Measurements from ENCODE around the gene NPEPPS.

The NPEPPS gene

DNA sequence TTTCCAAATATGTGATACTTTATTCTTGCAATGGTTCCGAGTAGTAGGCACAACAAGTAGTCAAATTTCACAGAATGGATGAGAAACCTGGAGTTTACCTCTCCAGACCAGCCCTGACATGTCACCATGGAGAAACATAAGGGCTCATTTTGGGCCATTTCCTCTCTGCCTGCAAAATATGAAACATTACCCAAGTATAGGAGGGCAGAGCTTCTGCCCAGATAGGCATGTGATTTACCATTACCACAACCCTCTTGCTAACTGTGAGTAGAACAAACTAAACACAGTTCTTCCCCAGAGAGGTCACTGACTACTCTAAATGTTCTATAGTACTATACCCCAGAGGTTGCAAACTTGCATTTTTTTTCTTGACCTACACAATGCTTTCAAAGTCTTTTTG is 103.1 kb downstream of the NPEPPS start:
- no peak for DNase-seq (ENCODE audit: low read depth, low spot score)
- H3K36me3 ChIP-seq (ENCODE audit: insufficient read depth, low read length): no peaks in the 10 kb centered on the region
- no peak overlapping the region for H3K9ac ChIP-seq (ENCODE audit: insufficient read length)
- no peaks in the 10 kb centered on the region for H3K9me3 ChIP-seq (ENCODE audit: low read depth, low read length)
- TF ChIP-seq EZH2 (IDR thresholded peaks at IDR 0.05) (no peak), FOXP2 (optimal IDR thresholded peaks at IDR 0.05; ENCODE audit: control extremely low read depth, extremely low read length, insufficient read depth) (no peak), POLR2AphosphoS5 (IDR thresholded peaks at IDR 0.05; ENCODE audit: borderline replicate concordance, low read depth, low read length) (no peak)
- no peak overlapping the region for H3K4me3 ChIP-seq
- H3K27ac ChIP-seq: no peak overlapping the region

DNA sequence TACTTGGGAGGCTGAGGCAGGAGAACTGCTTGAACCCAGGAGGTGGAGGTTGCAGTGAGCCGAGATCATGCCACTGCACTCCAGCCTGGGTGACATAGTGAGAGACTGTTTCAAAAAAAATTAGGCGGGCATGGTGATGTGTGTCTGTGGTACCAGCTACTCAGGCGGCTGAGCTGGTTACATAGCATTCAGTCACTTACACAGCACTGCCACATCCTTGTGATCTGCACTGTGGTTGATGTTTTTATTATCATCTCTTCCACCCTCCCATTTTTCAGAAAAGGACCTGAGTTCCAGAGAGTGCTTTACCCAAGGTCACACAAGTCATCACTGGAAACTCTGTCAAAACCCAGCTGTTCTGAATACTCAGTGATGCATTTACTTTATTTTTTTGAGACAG is 104.0 kb downstream of the NPEPPS start:
- no peak for DNase-seq (ENCODE audit: low read depth, low spot score)
- no peaks in the 10 kb centered on the region for H3K9me3 ChIP-seq (ENCODE audit: low read depth, low read length)
- H3K27ac ChIP-seq: no peak overlapping the region
- H3K4me3 ChIP-seq: no peak overlapping the region
- no peak overlapping the region for H3K9ac ChIP-seq (ENCODE audit: insufficient read length)
- TF ChIP-seq FOXP2 (optimal IDR thresholded peaks at IDR 0.05; ENCODE audit: control extremely low read depth, extremely low read length, insufficient read depth): no peak
- no peak for TF ChIP-seq POLR2AphosphoS5 (IDR thresholded peaks at IDR 0.05; ENCODE audit: borderline replicate concordance, low read depth, low read length)
- TF ChIP-seq EZH2 (IDR thresholded peaks at IDR 0.05): no peak
- no peaks in the 10 kb centered on the region for H3K36me3 ChIP-seq (ENCODE audit: insufficient read depth, low read length)

DNA sequence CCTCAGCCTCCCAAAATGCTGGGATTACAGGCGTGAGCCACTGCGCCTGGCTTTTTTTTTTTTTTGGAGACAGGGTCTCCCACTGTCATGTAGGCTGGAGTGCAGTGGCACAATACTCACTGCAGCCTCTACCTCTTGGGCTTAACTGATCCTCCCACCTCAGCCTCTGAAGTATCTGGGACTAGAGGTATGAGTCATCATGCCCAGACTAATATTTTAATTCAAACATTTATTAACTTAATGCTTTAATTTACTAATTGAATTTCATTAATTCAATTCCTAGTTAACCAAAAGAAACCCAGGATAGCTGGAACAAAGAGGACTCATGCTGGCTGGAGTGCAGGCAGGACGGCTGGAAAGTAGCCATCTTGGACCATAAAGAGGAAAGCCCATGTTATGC is 104.8 kb downstream of the NPEPPS start:
- H3K36me3 ChIP-seq (ENCODE audit: insufficient read depth, low read length): no peaks in the 10 kb centered on the region
- TF ChIP-seq POLR2AphosphoS5 (IDR thresholded peaks at IDR 0.05; ENCODE audit: borderline replicate concordance, low read depth, low read length): no peak
- no peak for TF ChIP-seq FOXP2 (optimal IDR thresholded peaks at IDR 0.05; ENCODE audit: control extremely low read depth, extremely low read length, insufficient read depth)
- no peak for TF ChIP-seq EZH2 (IDR thresholded peaks at IDR 0.05)

DNA sequence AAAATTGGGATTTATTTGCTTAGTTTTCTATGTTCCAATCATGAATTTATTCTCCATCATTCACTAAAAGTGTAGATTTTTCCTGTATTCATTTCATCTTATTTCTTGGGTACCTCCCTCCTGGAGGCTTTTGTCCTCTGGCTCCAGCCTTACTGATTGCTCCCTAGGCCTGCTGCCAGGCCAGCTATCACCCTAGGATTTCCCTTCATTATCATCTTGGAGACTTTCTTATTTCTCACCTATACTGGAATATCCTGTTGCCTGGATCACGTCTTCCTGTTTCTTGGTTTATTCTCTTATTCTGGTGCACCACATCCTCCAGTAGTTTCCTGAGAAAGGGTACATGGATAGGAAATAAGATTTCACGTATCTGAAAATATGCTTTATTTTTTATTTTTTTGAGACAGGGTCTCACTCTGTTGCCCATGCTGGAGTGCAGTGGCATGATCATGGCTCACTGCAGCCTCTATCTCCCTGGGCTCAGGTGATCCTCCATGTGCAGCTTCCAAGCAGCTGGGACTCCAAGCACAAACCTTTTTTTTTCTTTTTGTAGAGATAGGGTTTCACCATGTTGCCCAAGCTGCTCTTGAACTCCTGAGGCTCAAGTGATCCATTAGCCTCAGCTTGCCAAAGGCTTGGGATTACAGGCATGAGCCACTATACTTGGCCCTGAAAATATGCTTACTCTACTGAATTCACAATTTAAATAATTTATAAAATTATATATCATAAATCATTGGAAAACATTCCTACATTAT is 105.5 kb downstream of the NPEPPS start:
- H3K27ac ChIP-seq: no peak overlapping the region
- TF ChIP-seq POLR2AphosphoS5 (IDR thresholded peaks at IDR 0.05; ENCODE audit: borderline replicate concordance, low read depth, low read length): no peak
- TF ChIP-seq FOXP2 (optimal IDR thresholded peaks at IDR 0.05; ENCODE audit: control extremely low read depth, extremely low read length, insufficient read depth): no peak
- TF ChIP-seq EZH2 (IDR thresholded peaks at IDR 0.05): no peak
- H3K9ac ChIP-seq (ENCODE audit: insufficient read length): no peak overlapping the region
- H3K4me3 ChIP-seq: no peak overlapping the region
- H3K9me3 ChIP-seq (ENCODE audit: low read depth, low read length): no peaks in the 10 kb centered on the region
- H3K36me3 ChIP-seq (ENCODE audit: insufficient read depth, low read length): no peaks in the 10 kb centered on the region
- DNase-seq (ENCODE audit: low read depth, low spot score): no peak

More for the DNA sequence above, 104.8 kb downstream of the NPEPPS start:
- Histone ChIP-seq H3K4me3 (no peak overlapping the region), H3K9ac (ENCODE audit: insufficient read length) (no peak overlapping the region), H3K27ac (no peak overlapping the region), H3K9me3 (ENCODE audit: low read depth, low read length) (no peaks in the 10 kb centered on the region)
- no peak for DNase-seq (ENCODE audit: low read depth, low spot score)

DNA sequence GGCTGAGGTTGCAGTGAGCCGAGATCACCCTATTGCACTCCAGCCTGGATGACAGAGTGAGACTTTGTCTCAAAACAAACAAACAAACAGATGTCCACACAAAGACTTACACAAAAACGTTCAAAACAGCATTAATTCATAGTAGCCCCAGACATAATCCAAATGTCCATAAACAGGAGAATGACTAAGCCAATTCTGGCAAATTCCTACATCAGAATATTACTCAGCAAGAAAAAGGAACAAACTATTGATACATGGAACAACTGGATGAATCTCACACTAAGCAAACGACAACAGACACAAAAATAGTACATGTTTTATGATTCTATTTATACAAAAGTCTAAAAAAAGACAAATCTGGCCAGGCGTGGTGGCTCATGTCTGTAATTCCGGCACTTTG is 108.0 kb downstream of the NPEPPS start:
- Histone ChIP-seq H3K4me3 (no peak overlapping the region), H3K9me3 (ENCODE audit: low read depth, low read length) (no peaks in the 10 kb centered on the region), H3K9ac (ENCODE audit: insufficient read length) (no peak overlapping the region), H3K36me3 (ENCODE audit: insufficient read depth, low read length) (no peaks in the 10 kb centered on the region), H3K27ac (no peak overlapping the region)
- no peak for DNase-seq (ENCODE audit: low read depth, low spot score)
- no peak for TF ChIP-seq EZH2 (IDR thresholded peaks at IDR 0.05)
- no peak for TF ChIP-seq POLR2AphosphoS5 (IDR thresholded peaks at IDR 0.05; ENCODE audit: borderline replicate concordance, low read depth, low read length)
- TF ChIP-seq FOXP2 (optimal IDR thresholded peaks at IDR 0.05; ENCODE audit: control extremely low read depth, extremely low read length, insufficient read depth): no peak

DNA sequence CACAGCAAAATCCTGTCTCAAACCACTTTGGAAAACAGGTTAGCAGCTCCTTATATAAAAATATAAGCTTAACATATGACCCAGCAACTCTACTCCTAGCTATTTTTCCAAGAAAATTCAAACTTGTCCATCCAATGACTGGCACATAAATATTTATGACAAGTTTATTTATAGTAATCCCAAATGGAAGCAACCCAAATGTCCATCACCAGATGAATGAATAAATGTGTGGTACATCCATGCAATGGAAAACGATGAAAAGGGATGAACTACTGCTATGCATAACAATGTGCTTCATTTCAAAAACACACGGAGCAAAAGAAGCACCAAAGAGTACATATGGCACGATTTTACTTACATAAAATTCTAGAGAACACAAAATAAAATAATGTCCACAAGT is 109.2 kb downstream of the NPEPPS start:
- H3K4me3 ChIP-seq: no peak overlapping the region
- no peak for TF ChIP-seq FOXP2 (optimal IDR thresholded peaks at IDR 0.05; ENCODE audit: control extremely low read depth, extremely low read length, insufficient read depth)
- TF ChIP-seq POLR2AphosphoS5 (IDR thresholded peaks at IDR 0.05; ENCODE audit: borderline replicate concordance, low read depth, low read length): no peak
- TF ChIP-seq EZH2 (IDR thresholded peaks at IDR 0.05): no peak
- no peaks in the 10 kb centered on the region for H3K9me3 ChIP-seq (ENCODE audit: low read depth, low read length)
- H3K36me3 ChIP-seq (ENCODE audit: insufficient read depth, low read length): no peaks in the 10 kb centered on the region
- no peak overlapping the region for H3K9ac ChIP-seq (ENCODE audit: insufficient read length)
- DNase-seq (ENCODE audit: low read depth, low spot score): no peak
- no peak overlapping the region for H3K27ac ChIP-seq

DNA sequence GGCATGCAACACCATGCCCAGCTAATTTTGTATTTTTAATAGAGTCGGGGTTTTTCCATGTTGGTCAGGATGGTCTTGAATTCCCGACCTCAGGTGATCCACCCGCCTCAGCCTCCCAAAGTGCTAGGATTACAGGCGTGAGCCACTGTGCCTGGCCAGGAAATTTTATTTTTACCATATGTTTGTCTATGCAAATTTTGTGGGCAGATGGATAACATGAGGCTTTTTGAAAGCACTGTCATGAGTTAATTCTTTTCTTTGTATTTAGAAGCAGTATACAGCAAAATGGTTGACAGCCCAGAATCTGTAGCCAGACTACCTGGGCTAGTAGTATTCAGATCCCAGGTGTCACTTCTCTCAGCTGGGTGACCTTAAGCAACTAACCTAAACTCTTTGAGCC is 110.3 kb downstream of the NPEPPS start:
- H3K9ac ChIP-seq (ENCODE audit: insufficient read length): no peak overlapping the region
- H3K27ac ChIP-seq: no peak overlapping the region
- no peaks in the 10 kb centered on the region for H3K9me3 ChIP-seq (ENCODE audit: low read depth, low read length)
- no peaks in the 10 kb centered on the region for H3K36me3 ChIP-seq (ENCODE audit: insufficient read depth, low read length)
- TF ChIP-seq FOXP2 (optimal IDR thresholded peaks at IDR 0.05; ENCODE audit: control extremely low read depth, extremely low read length, insufficient read depth) (no peak), POLR2AphosphoS5 (IDR thresholded peaks at IDR 0.05; ENCODE audit: borderline replicate concordance, low read depth, low read length) (no peak), EZH2 (IDR thresholded peaks at IDR 0.05) (no peak)
- no peak overlapping the region for H3K4me3 ChIP-seq
- no peak for DNase-seq (ENCODE audit: low read depth, low spot score)

DNA sequence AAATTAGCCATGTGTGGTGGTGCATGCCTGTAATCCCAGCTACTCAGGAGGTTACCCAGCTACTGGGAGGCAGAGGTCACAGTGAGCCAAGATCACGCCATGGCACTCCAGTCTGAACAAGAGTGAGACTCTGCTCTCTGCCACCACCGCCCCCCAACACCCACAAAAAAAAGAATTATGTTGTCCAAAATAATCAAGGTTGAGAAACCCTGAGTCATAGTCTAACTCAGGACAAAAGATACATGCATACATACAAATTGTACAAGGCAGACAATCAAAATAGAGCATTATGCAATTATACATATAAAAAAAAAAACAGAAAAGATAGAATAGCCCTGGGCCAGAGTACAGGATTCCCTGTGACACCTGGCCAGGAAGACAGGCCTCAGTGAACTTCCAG is 112.2 kb downstream of the NPEPPS start:
- Histone ChIP-seq H3K9ac (ENCODE audit: insufficient read length) (no peak overlapping the region), H3K36me3 (ENCODE audit: insufficient read depth, low read length) (no peaks in the 10 kb centered on the region), H3K27ac (no peak overlapping the region), H3K4me3 (no peak overlapping the region), H3K9me3 (ENCODE audit: low read depth, low read length) (no peaks in the 10 kb centered on the region)
- no peak for DNase-seq (ENCODE audit: low read depth, low spot score)
- TF ChIP-seq EZH2 (IDR thresholded peaks at IDR 0.05) (no peak), POLR2AphosphoS5 (IDR thresholded peaks at IDR 0.05; ENCODE audit: borderline replicate concordance, low read depth, low read length) (no peak), FOXP2 (optimal IDR thresholded peaks at IDR 0.05; ENCODE audit: control extremely low read depth, extremely low read length, insufficient read depth) (no peak)

DNA sequence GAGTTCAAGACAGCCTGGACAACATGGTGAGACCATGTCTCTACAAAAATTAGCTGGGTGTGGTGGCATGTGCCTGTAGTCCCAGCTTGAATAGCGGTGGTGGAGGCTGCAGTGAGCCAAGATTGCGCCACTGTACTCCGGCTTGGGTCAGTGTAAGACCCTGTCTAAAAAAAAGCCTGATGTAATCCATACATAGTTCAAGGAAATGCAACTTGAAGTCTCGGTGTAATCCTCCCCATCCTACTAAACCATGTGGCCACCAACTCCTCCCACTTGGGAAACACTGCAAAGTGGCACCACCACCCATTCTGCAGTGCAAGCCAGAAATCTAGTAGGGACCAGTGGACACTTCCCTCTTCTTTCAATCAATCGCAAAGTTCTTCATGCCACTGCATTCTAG is 113.4 kb downstream of the NPEPPS start:
- no peaks in the 10 kb centered on the region for H3K9me3 ChIP-seq (ENCODE audit: low read depth, low read length)
- H3K4me3 ChIP-seq: no peak overlapping the region
- H3K36me3 ChIP-seq (ENCODE audit: insufficient read depth, low read length): no peaks in the 10 kb centered on the region
- DNase-seq (ENCODE audit: low read depth, low spot score): no peak
- TF ChIP-seq FOXP2 (optimal IDR thresholded peaks at IDR 0.05; ENCODE audit: control extremely low read depth, extremely low read length, insufficient read depth) (no peak), POLR2AphosphoS5 (IDR thresholded peaks at IDR 0.05; ENCODE audit: borderline replicate concordance, low read depth, low read length) (no peak), EZH2 (IDR thresholded peaks at IDR 0.05) (no peak)
- H3K27ac ChIP-seq: no peak overlapping the region
- H3K9ac ChIP-seq (ENCODE audit: insufficient read length): no peak overlapping the region
